SK-N-SH (cell line): ENCODE results near the gene FBXW8. TPM values are rescaled to one million over a fixed set of nuclear protein-coding genes. Genes with fewer than 3 reads are reported as not detected.

Experiments
- CTCF ChIA-PET: fragments of 300-600, 350-600 bp; formaldehyde crosslinking; extraction: SDS; loops from one replicate; lab custom pipeline; 2021; lab: Yijun Ruan, JAX
- POLR2A ChIA-PET: fragments of 350-600 bp; sonication (Branson Sonifier 250); formaldehyde crosslinking; extraction: SDS; loops from one replicate; lab custom pipeline; 2020; ENCODE audit warnings: antibody characterized with exemption, inconsistent platforms; lab: Yijun Ruan, JAX
- DNase-seq: peaks from one replicate; pipeline ENCODE4 v3.0.0; 2012
- H2AFZ ChIP-seq: fragments of 200-600 bp; sonication (generic); 2 replicates; pipeline ENCODE4 v1.8.1; 2016; ENCODE audit warnings: antibody characterized with exemption, mild to moderate bottlenecking, low read depth
- H3F3A ChIP-seq: fragments of 200-600 bp; sonication (generic); replicated peaks from 2 replicates; pipeline ENCODE3; 2016; ENCODE audit warnings: antibody characterized with exemption, mild to moderate bottlenecking; ENCODE audit not compliant: insufficient read depth
- H3K27ac ChIP-seq, 2 experiments: fragments of 200-500 bp in 1 of 2; fragments of 200-600 bp in 1 of 2; sonication (Bioruptor generic) in 1 of 2; sonication (generic), shearing (Covaris generic) in 1 of 2; 2 replicates each; pipeline versions ENCODE4 v1.5.1 to v1.6.1; 2014 to 2016; ENCODE audit warnings: low read depth in 2 of 2, inconsistent platforms in 1 of 2, low read length in 1 of 2, mild to moderate bottlenecking in 1 of 2, mixed read lengths in 1 of 2
- H3K27me3 ChIP-seq: fragments of 200-600 bp; sonication (generic), shearing (Covaris generic); 2 replicates; pipeline ENCODE4 v1.6.1; 2016; ENCODE audit warnings: mixed run types; ENCODE audit not compliant: insufficient read depth
- H3K36me3 ChIP-seq, 2 experiments: fragments of 200-500 bp in 1 of 2; fragments of 200-600 bp in 1 of 2; sonication (Bioruptor generic) in 1 of 2; sonication (generic) in 1 of 2; replicated peaks in 1 of 2; 2 replicates each; pipeline versions ENCODE3 to v1.5.1; 2014 to 2016; ENCODE audit warnings: low read length in 1 of 2, mild to moderate bottlenecking in 1 of 2; ENCODE audit not compliant: insufficient read depth in 2 of 2, control insufficient read depth in 1 of 2
- H3K4me1 ChIP-seq, 2 experiments: fragments of 200-500 bp in 1 of 2; fragments of 200-600 bp in 1 of 2; sonication (Bioruptor generic) in 1 of 2; sonication (generic), shearing (Covaris generic) in 1 of 2; 2 replicates each; pipeline versions ENCODE4 v1.5.1 to v1.6.1; 2014 to 2016; ENCODE audit warnings: low read depth in 1 of 2, low read length in 1 of 2, mixed run types in 1 of 2; ENCODE audit not compliant: insufficient read depth in 2 of 2, control insufficient read depth in 1 of 2
- H3K4me2 ChIP-seq: fragments of 200-600 bp; sonication (generic), shearing (Covaris generic); 2 replicates; pipeline ENCODE4 v1.6.1; 2017; ENCODE audit warnings: mixed run types
- H3K4me3 ChIP-seq, 2 experiments: fragments of 200-500 bp in 1 of 2; fragments of 200-600 bp in 1 of 2; sonication (Bioruptor generic) in 1 of 2; sonication (generic), shearing (Covaris generic) in 1 of 2; 2 replicates each; pipeline versions ENCODE4 v1.5.1 to v1.8.1; 2014 to 2016; ENCODE audit warnings: low read depth in 2 of 2, inconsistent platforms in 1 of 2, low read length in 1 of 2, mild to moderate bottlenecking in 1 of 2, mixed read lengths in 1 of 2, moderate library complexity in 1 of 2
- H3K79me2 ChIP-seq: fragments of 200-600 bp; sonication (generic); 2 replicates; pipeline ENCODE4 v1.8.1; 2017; ENCODE audit warnings: mild to moderate bottlenecking; ENCODE audit not compliant: insufficient read depth
- H3K9ac ChIP-seq: fragments of 200-600 bp; sonication (generic); 2 replicates; pipeline ENCODE4 v1.6.1; 2017; ENCODE audit warnings: mixed run types
- H3K9me2 ChIP-seq: fragments of 200-600 bp; sonication (generic); 2 replicates; pipeline ENCODE4 v1.6.1; 2017; ENCODE audit warnings: mixed run types
- H3K9me3 ChIP-seq: fragments of 200-600 bp; sonication (generic); 2 replicates; pipeline ENCODE4 v1.6.1; 2017; ENCODE audit warnings: mixed run types, mild to moderate bottlenecking, moderate library complexity
- H4K20me1 ChIP-seq: fragments of 200-600 bp; sonication (generic); 2 replicates; pipeline ENCODE4 v1.6.1; 2017; ENCODE audit warnings: mild to moderate bottlenecking, mixed run types; ENCODE audit not compliant: insufficient read depth
- CHD2 ChIP-seq: fragments of 150-350 bp; IDR thresholded peaks from 2 replicates; pipeline ENCODE4 v1.6.1; 2018; ENCODE audit warnings: low read length; ENCODE audit not compliant: partially characterized antibody
- EZH2phosphoT487 ChIP-seq: fragments of 200-600 bp; sonication (generic); IDR thresholded peaks from 2 replicates; pipeline ENCODE4 v1.6.1; 2017; ENCODE audit warnings: low read depth, mixed run types, mild to moderate bottlenecking, antibody characterized with exemption, moderate library complexity, borderline replicate concordance
- FOSL2 ChIP-seq: IDR thresholded peaks from 2 replicates; pipeline ENCODE4 v1.4.0; 2012; ENCODE audit warnings: low read depth, mild to moderate bottlenecking, moderate library complexity, borderline replicate concordance
- FOXJ3 ChIP-seq: sonication (generic); formaldehyde crosslinking; IDR thresholded peaks from 2 replicates; pipeline ENCODE4 v1.5.1; 2020; ENCODE audit warnings: mild to moderate bottlenecking, missing genetic modification reagents
- GABPA ChIP-seq: IDR thresholded peaks from 2 replicates; pipeline ENCODE4 v1.4.0; 2012; ENCODE audit warnings: low read depth, mild to moderate bottlenecking
- IRF3 ChIP-seq: fragments of 150-350 bp; IDR thresholded peaks from 2 replicates; pipeline ENCODE4 v1.6.1; 2016; ENCODE audit warnings: mild to moderate bottlenecking, low read depth, low read length
- JUND ChIP-seq: IDR thresholded peaks from 2 replicates; pipeline ENCODE4 v1.4.0; 2012
- MEF2A ChIP-seq: IDR thresholded peaks from 2 replicates; pipeline ENCODE4 v1.4.0; 2012; ENCODE audit warnings: low read depth, borderline replicate concordance
- MXI1 ChIP-seq: IDR thresholded peaks from 2 replicates; pipeline ENCODE4 v1.6.1; 2012; ENCODE audit warnings: mild to moderate bottlenecking, low read depth, low read length, improper control_type of control experiment
- NRF1 ChIP-seq: IDR thresholded peaks from 2 replicates; pipeline ENCODE4 v1.6.1; 2012; ENCODE audit warnings: low read depth, mild to moderate bottlenecking, low read length
- RCOR1 ChIP-seq: fragments of 150-350 bp; IDR thresholded peaks from 2 replicates; pipeline ENCODE4 v1.6.1; 2017; ENCODE audit warnings: antibody characterized with exemption, low read length
- RXRA ChIP-seq: IDR thresholded peaks from 2 replicates; pipeline ENCODE4 v1.4.0; 2012; ENCODE audit warnings: low read depth, mild to moderate bottlenecking, borderline replicate concordance
- SIN3A ChIP-seq: IDR thresholded peaks from 2 replicates; pipeline ENCODE4 v1.6.1; 2012; ENCODE audit warnings: low read depth, mild to moderate bottlenecking, low read length, moderate library complexity, borderline replicate concordance
- SMC3 ChIP-seq: IDR thresholded peaks from 2 replicates; pipeline ENCODE4 v1.6.1; 2012; ENCODE audit warnings: low read depth, low read length, improper control_type of control experiment
- TCF12 ChIP-seq: IDR thresholded peaks from 2 replicates; pipeline ENCODE4 v1.4.0; 2012
- YY1 ChIP-seq: IDR thresholded peaks from 2 replicates; pipeline ENCODE4 v1.4.0; 2012; ENCODE audit warnings: low read depth, mild to moderate bottlenecking
- ZBTB33 ChIP-seq: IDR thresholded peaks from 2 replicates; pipeline ENCODE4 v1.4.0; 2012; ENCODE audit warnings: low read depth, borderline replicate concordance
- WGBS: methylation state at CpG from one replicate; pipeline ENCODE4 v1.1.6; 2017; ENCODE audit warnings: low lambda C conversion rate; 5-methylcytosine and 5-hydroxymethylcytosine counted together
- polyA plus RNA-seq, 3 experiments: library from polyadenylated mRNA; depleted of rRNA; stranded (reverse); fragments of >200 nt; gene quantifications; 2 replicates each; pipeline ENCODE4 v1.2.3, GENCODE V29; 2012
- TF ChIP-seq, protein P1 (sequence below): fragments of 150-350 bp; IDR thresholded peaks from 2 replicates; pipeline ENCODE4 v1.6.1; 2017; ENCODE audit warnings: antibody characterized with exemption, low read length, low read depth, borderline replicate concordance

Gene FBXW8
- polyA plus RNA-seq, 1 of the 3 experiments (the other 2 are of a cell fraction), result 15.6 TPM

GRCh38 chr12:116867523-116867922, 43.2 kb upstream of the FBXW8 start:
- H3K4me2 ChIP-seq, result no peak overlapping the region
- no peak overlapping the region for H3K27ac ChIP-seq
- H3K36me3 ChIP-seq, result no peaks in the 10 kb centered on the region
- peaks cover 0 to 4% of the 10 kb centered on the region in 2 experiments; a peak in 1 of 4 replicates for H3K4me1 ChIP-seq
- CTCF ChIA-PET, result interaction anchor here (1.2 kb wide), 1 partner anchor 158 kb away, joined by 3 read pairs; no protein-coding TSS in a partner anchor
- H4K20me1 ChIP-seq, result no peaks in the 10 kb centered on the region
- no peaks in the 10 kb centered on the region for H3K9me3 ChIP-seq
- 91% methylated on average over 2 of the region's 2 CpGs for WGBS
- H3K9ac ChIP-seq, result no peak overlapping the region
- H3F3A ChIP-seq, result peaks cover 7% of the 10 kb centered on the region
- POLR2A ChIA-PET, result no interaction called here
- TF ChIP-seq ZBTB33, result no peak
- TF ChIP-seq MEF2A, result no peak
- TF ChIP-seq NRF1, result no peak
- H3K79me2 ChIP-seq, result no peaks in the 10 kb centered on the region
- no peak for DNase-seq
- H3K4me3 ChIP-seq, result no peak overlapping the region
- H2AFZ ChIP-seq, result no peak overlapping the region
- H3K9me2 ChIP-seq, result no peaks in the 10 kb centered on the region
- H3K27me3 ChIP-seq, result no peaks in the 10 kb centered on the region

DNA sequence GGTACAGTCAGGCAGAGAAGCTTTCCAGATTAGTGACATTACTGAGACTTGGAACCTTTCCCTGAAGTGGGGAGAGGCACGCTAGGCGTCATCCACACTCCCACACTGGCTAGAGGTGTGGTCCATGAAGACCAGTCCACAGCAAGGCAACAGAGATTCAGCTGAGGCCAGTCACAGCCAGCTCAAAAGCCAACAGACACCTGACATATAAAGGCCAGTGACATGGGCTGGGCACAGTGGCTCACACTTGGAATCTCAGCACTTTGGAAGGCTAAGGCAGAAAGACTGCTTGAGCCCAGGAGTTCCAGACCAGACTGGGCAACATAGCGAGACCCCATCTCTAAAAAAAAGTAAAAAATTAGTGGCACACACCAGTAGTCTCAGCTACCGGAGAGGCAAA, 40.4 kb upstream of the FBXW8 start:
- no peak for DNase-seq
- Histone ChIP-seq H3K4me2 (no peak overlapping the region), H4K20me1 (no peaks in the 10 kb centered on the region), H3K4me1 (no peaks in the 10 kb centered on the region), H3F3A (no peaks in the 10 kb centered on the region), H3K9me2 (no peaks in the 10 kb centered on the region), H3K79me2 (no peaks in the 10 kb centered on the region), H3K27me3 (no peaks in the 10 kb centered on the region), H3K27ac (no peak overlapping the region), H3K36me3 (no peaks in the 10 kb centered on the region), H3K9ac (no peak overlapping the region), H3K9me3 (no peaks in the 10 kb centered on the region), H2AFZ (no peak overlapping the region), H3K4me3 (no peak overlapping the region)
- CTCF ChIA-PET, result interaction anchor here (1.0 kb wide), 1 partner anchor 9 kb away, joined by 3 read pairs; no protein-coding TSS in a partner anchor
- TF ChIP-seq YY1 (no peak), EZH2phosphoT487 (no peak), JUND (no peak), RCOR1 (no peak), MXI1 (no peak), NRF1 (no peak), FOSL2 (no peak), TCF12 (no peak), SIN3A (no peak), SMC3 (no peak), IRF3 (no peak), GABPA (no peak), MEF2A (no peak), FOXJ3 (CRISPR knock-in tag) (no peak), RXRA (no peak), ZBTB33 (no peak), CHD2 (no peak)
- TF ChIP-seq, protein P1, sequence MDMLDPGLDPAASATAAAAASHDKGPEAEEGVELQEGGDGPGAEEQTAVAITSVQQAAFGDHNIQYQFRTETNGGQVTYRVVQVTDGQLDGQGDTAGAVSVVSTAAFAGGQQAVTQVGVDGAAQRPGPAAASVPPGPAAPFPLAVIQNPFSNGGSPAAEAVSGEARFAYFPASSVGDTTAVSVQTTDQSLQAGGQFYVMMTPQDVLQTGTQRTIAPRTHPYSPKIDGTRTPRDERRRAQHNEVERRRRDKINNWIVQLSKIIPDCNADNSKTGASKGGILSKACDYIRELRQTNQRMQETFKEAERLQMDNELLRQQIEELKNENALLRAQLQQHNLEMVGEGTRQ, result no peak
- WGBS, result 39% methylated on average over 4 of the region's 4 CpGs
- POLR2A ChIA-PET, result no interaction called here
